Measurements from ENCODE around the gene HOXB6.

HOXB6 gene

GRCh38 chr17:48586355-48587258, 18.2 kb downstream of the HOXB6 start:
- no peak overlapping the region for H3K27ac ChIP-seq
- DNase-seq (ENCODE audit: low read depth, low spot score), result no peak

GRCh38 chr17:48584223-48584741, 20.5 kb downstream of the HOXB6 start:
- DNase-seq (ENCODE audit: low read depth, low spot score), result no peak
- no peak overlapping the region for H3K27ac ChIP-seq

- H3K27ac ChIP-seq, result no peak overlapping the region
- DNase-seq (ENCODE audit: low read depth, low spot score), result no peak
Measured at GRCh38 chr17:48583708-48584222, 21.0 kb downstream of the HOXB6 start.

GRCh38 chr17:48582750-48583069, 22.1 kb downstream of the HOXB6 start:
- H3K27ac ChIP-seq, result no peak overlapping the region
- DNase-seq (ENCODE audit: low read depth, low spot score), result no peak

GRCh38 chr17:48579760-48580554, 24.8 kb downstream of the HOXB6 start:
- DNase-seq (ENCODE audit: low read depth, low spot score), result no peak
- H3K27ac ChIP-seq, result no peak overlapping the region

- no peak overlapping the region for H3K27ac ChIP-seq
- no peak for DNase-seq (ENCODE audit: low read depth, low spot score)
Measured at GRCh38 chr17:48579471-48579759, 25.4 kb downstream of the HOXB6 start.

- no peak for DNase-seq (ENCODE audit: low read depth, low spot score)
- no peak overlapping the region for H3K27ac ChIP-seq
Measured at GRCh38 chr17:48578616-48579470, 25.9 kb downstream of the HOXB6 start.

- H3K27ac ChIP-seq, result no peak within 1 kb of the TSS
- DNase-seq (ENCODE audit: low read depth, low spot score), result no peak
Measured at GRCh38 chr17:48577946-48578615, 26.7 kb downstream of the HOXB6 start, which contains the start of gene HOXB4. HOXB4 (minus strand) TSS chr17:48578350; CDS start chr17:48578319, 31 bp downstream.

- no peak overlapping the region for H3K27ac ChIP-seq
- DNase-seq (ENCODE audit: low read depth, low spot score), result no peak
Measured at GRCh38 chr17:48577330-48577945, 27.3 kb downstream of the HOXB6 start.

- H3K27ac ChIP-seq, result no peak overlapping the region
- DNase-seq (ENCODE audit: low read depth, low spot score), result no peak
Measured at GRCh38 chr17:48576479-48577309, 28.1 kb downstream of the HOXB6 start.

GRCh38 chr17:48575673-48576478, 28.9 kb downstream of the HOXB6 start:
- DNase-seq (ENCODE audit: low read depth, low spot score), result no peak
- H3K27ac ChIP-seq, result no peak overlapping the region

GRCh38 chr17:48575066-48575582, 29.7 kb downstream of the HOXB6 start:
- DNase-seq (ENCODE audit: low read depth, low spot score), result no peak
- H3K27ac ChIP-seq, result no peak overlapping the region

- no peak overlapping the region for H3K27ac ChIP-seq
- DNase-seq (ENCODE audit: low read depth, low spot score), result no peak
Measured at GRCh38 chr17:48574505-48575065, 30.2 kb downstream of the HOXB6 start.

GRCh38 chr17:48571826-48572417, 32.9 kb downstream of the HOXB6 start:
- H3K27ac ChIP-seq, result no peak overlapping the region
- no peak for DNase-seq (ENCODE audit: low read depth, low spot score)

GRCh38 chr17:48571024-48571818, 33.6 kb downstream of the HOXB6 start:
- no peak overlapping the region for H3K27ac ChIP-seq
- no peak for DNase-seq (ENCODE audit: low read depth, low spot score)
